ENCODE measurements around the gene CD180.

CD180 gene

DNA sequence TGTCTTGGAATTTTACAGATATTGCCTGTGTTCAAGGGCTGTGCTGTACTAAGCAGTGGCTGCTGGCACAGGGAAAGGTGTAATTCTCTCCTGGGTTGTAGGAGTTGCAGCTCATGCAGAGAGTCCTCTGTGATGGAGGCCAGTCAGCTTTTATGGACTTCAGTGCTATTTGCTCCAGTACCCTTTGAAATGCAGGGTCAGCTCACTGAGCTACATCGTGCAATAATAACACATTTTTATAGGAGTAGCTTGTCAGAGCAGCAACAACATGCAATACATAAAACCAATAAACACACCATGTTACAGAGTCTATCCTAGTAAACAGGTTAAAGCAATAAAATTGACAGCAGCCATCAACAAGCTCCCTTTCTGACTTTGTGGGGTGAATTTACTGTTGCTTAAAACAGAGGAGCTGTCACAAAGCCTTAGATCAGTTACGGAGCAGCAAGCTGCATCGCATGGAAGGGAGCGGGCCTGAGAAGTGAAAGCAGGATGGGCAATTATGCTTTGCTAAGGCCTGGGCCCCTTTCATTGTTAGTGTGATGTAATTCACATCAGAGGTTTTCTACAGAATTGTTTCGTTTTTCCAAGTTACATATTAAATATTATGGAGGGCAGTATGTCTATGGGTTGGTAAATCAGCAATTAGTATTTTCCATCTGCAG lies 16.8 kb downstream of the CD180 start:
- H3K9me2 ChIP-seq (replicated peaks; ENCODE audit: insufficient read depth, low read length) = no peaks in the 10 kb centered on the region

DNA sequence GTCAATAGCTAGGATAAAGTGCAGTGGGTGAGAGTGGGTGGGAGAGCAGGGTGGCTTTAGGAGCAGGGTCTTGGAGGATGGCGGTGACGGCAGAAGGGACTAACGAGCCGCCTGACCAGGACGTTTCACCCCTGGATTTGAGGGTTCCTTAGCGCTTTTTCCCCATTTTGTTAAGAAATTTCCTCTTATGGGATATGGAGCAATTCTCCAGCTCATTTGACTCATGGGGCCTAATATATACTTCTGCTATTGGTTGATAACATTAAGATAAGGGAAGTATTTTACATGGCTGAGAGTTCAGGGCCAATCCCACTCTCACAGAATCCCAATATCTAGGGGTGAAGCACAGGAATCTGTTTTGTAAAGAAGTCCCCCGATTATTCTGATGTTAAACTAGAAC lies 17.6 kb downstream of the CD180 start:
- no peaks in the 10 kb centered on the region for H3K36me3 ChIP-seq (replicated peaks; ENCODE audit: insufficient read depth, low read length)
- H3K9me3 ChIP-seq (replicated peaks; ENCODE audit: insufficient read depth, low read length) = no peaks in the 10 kb centered on the region
- no peaks in the 10 kb centered on the region for H3K9me2 ChIP-seq (replicated peaks; ENCODE audit: insufficient read depth, low read length)
- H4K20me1 ChIP-seq (ENCODE audit: insufficient read depth, low read length) = no peaks in the 10 kb centered on the region
- no peaks in the 10 kb centered on the region for H3K4me1 ChIP-seq (ENCODE audit: low read length)
- H2AFZ ChIP-seq (ENCODE audit: low read length) = no peak overlapping the region
- H3K9ac ChIP-seq (ENCODE audit: low read length) = no peak overlapping the region
- no peak overlapping the region for H3K4me3 ChIP-seq (ENCODE audit: low read length)
- no peak overlapping the region for H3K27ac ChIP-seq (ENCODE audit: low read length)
- DNase-seq = no peak
- no peaks in the 10 kb centered on the region for H3K79me2 ChIP-seq (ENCODE audit: low read length)
- no peaks in the 10 kb centered on the region for H3K27me3 ChIP-seq (replicated peaks; ENCODE audit: insufficient read depth, low read length)
- no peak overlapping the region for H3K4me2 ChIP-seq (ENCODE audit: low read depth, low read length)
- no peaks in the 10 kb centered on the region for H3F3A ChIP-seq (ENCODE audit: insufficient read depth, low read length)
- TF ChIP-seq EZH2phosphoT487 (IDR thresholded peaks at IDR 0.05; ENCODE audit: low read length) (no peak), EZH2 (optimal IDR thresholded peaks at IDR 0.05; ENCODE audit: low read depth, low read length) (no peak)
- TF ChIP-seq, protein P1, sequence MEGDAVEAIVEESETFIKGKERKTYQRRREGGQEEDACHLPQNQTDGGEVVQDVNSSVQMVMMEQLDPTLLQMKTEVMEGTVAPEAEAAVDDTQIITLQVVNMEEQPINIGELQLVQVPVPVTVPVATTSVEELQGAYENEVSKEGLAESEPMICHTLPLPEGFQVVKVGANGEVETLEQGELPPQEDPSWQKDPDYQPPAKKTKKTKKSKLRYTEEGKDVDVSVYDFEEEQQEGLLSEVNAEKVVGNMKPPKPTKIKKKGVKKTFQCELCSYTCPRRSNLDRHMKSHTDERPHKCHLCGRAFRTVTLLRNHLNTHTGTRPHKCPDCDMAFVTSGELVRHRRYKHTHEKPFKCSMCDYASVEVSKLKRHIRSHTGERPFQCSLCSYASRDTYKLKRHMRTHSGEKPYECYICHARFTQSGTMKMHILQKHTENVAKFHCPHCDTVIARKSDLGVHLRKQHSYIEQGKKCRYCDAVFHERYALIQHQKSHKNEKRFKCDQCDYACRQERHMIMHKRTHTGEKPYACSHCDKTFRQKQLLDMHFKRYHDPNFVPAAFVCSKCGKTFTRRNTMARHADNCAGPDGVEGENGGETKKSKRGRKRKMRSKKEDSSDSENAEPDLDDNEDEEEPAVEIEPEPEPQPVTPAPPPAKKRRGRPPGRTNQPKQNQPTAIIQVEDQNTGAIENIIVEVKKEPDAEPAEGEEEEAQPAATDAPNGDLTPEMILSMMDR (IDR thresholded peaks at IDR 0.05; ENCODE audit: low read length) = no peak

More for the DNA sequence above, 16.8 kb downstream of the CD180 start:
- no peaks in the 10 kb centered on the region for H3K36me3 ChIP-seq (replicated peaks; ENCODE audit: insufficient read depth, low read length)
- no peaks in the 10 kb centered on the region for H4K20me1 ChIP-seq (ENCODE audit: insufficient read depth, low read length)
- no peak overlapping the region for H3K9ac ChIP-seq (ENCODE audit: low read length)
- H3K79me2 ChIP-seq (ENCODE audit: low read length) = no peaks in the 10 kb centered on the region
- H3K4me2 ChIP-seq (ENCODE audit: low read depth, low read length) = no peak overlapping the region
- H3F3A ChIP-seq (ENCODE audit: insufficient read depth, low read length) = no peaks in the 10 kb centered on the region
- DNase-seq = no peak
- H3K27ac ChIP-seq (ENCODE audit: low read length) = no peak overlapping the region
- TF ChIP-seq EZH2phosphoT487 (IDR thresholded peaks at IDR 0.05; ENCODE audit: low read length) = no peak
- no peak for TF ChIP-seq EZH2 (optimal IDR thresholded peaks at IDR 0.05; ENCODE audit: low read depth, low read length)
- TF ChIP-seq, protein P1 (IDR thresholded peaks at IDR 0.05; ENCODE audit: low read length) = no peak
- no peak overlapping the region for H3K4me3 ChIP-seq (ENCODE audit: low read length)
- no peaks in the 10 kb centered on the region for H3K27me3 ChIP-seq (replicated peaks; ENCODE audit: insufficient read depth, low read length)
- no peaks in the 10 kb centered on the region for H3K9me3 ChIP-seq (replicated peaks; ENCODE audit: insufficient read depth, low read length)
- no peak overlapping the region for H2AFZ ChIP-seq (ENCODE audit: low read length)
- H3K4me1 ChIP-seq (ENCODE audit: low read length) = no peaks in the 10 kb centered on the region

DNA sequence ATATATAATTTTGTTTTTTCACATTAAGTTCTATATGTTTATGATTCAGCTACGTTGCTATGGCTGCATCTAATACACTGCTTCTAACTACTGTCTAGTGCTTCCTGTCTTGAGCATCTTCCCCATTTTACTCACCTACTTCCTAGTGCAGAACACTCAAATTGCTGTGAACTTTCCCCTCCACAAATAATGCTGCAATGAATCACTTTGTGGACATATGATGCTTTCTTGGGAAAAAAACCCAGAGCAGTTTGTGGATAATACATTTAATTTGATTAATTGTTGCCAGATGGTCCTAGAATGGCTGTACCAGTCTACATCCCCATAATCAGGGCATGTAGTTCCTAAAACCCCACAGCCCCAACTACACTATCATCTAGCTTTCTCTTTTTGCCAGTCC lies 18.5 kb downstream of the CD180 start:
- Histone ChIP-seq H3K27ac (ENCODE audit: low read length) (no peak overlapping the region), H3K79me2 (ENCODE audit: low read length) (no peaks in the 10 kb centered on the region), H3K27me3 (replicated peaks; ENCODE audit: insufficient read depth, low read length) (no peaks in the 10 kb centered on the region), H3K9me3 (replicated peaks; ENCODE audit: insufficient read depth, low read length) (no peaks in the 10 kb centered on the region), H3K9me2 (replicated peaks; ENCODE audit: insufficient read depth, low read length) (no peaks in the 10 kb centered on the region), H4K20me1 (ENCODE audit: insufficient read depth, low read length) (no peaks in the 10 kb centered on the region), H3K9ac (ENCODE audit: low read length) (no peak overlapping the region), H3F3A (ENCODE audit: insufficient read depth, low read length) (no peaks in the 10 kb centered on the region), H3K4me3 (ENCODE audit: low read length) (no peak overlapping the region), H3K4me1 (ENCODE audit: low read length) (no peaks in the 10 kb centered on the region), H3K36me3 (replicated peaks; ENCODE audit: insufficient read depth, low read length) (no peaks in the 10 kb centered on the region), H2AFZ (ENCODE audit: low read length) (no peak overlapping the region), H3K4me2 (ENCODE audit: low read depth, low read length) (no peak overlapping the region)
- no peak for DNase-seq
- TF ChIP-seq EZH2 (optimal IDR thresholded peaks at IDR 0.05; ENCODE audit: low read depth, low read length) (no peak), EZH2phosphoT487 (IDR thresholded peaks at IDR 0.05; ENCODE audit: low read length) (no peak)
- TF ChIP-seq, protein P1 (IDR thresholded peaks at IDR 0.05; ENCODE audit: low read length) = no peak

Data from MM.1S (cell line).